SK-N-SH treated with all-trans-retinoic acid at 6 μM for 48 hours (cell line): ENCODE measurements around the gene DDX41.
A peak's percentile ranks its signal among the peaks of the same experiment; 100 is the strongest.

Experiments used
- ATAC-seq: fragments of 200-7000 bp; cut with Tn5 transposase; 3 replicates; pipeline ENCODE4 v1.9.1; 2020; ENCODE audit warnings: mild to moderate bottlenecking, moderate library complexity
- ARNTL ChIP-seq: fragments of 450-650 bp; formaldehyde crosslinking; IDR thresholded peaks from 2 replicates; pipeline ENCODE4 v1.5.0; 2020; ENCODE audit warnings: low read depth, mild to moderate bottlenecking, moderate library complexity, borderline replicate concordance
- CSDC2 ChIP-seq: fragments of 250-450 bp; sonication (Bioruptor Pico); IDR thresholded peaks from 2 replicates; pipeline ENCODE4 v1.5.0; 2020; ENCODE audit warnings: mild to moderate bottlenecking, moderate library complexity
- ESRRG ChIP-seq: fragments of 250-450 bp; sonication (Bioruptor Pico); IDR thresholded peaks from 2 replicates; pipeline ENCODE4 v1.6.1; 2021; ENCODE audit warnings: mild to moderate bottlenecking
- GLIS3 ChIP-seq: fragments of 250-450 bp; sonication (Bioruptor Pico); IDR thresholded peaks from 2 replicates; pipeline ENCODE4 v1.5.0; 2020; ENCODE audit warnings: mild to moderate bottlenecking, moderate library complexity
- ISL1 ChIP-seq: fragments of 250-450 bp; sonication (Bioruptor Pico); IDR thresholded peaks from 2 replicates; pipeline ENCODE4 v2.1.2; 2022; ENCODE audit warnings: mild to moderate bottlenecking, moderate library complexity
- OSR1 ChIP-seq: fragments of 250-450 bp; sonication (Bioruptor Pico); IDR thresholded peaks from 2 replicates; pipeline ENCODE4 v1.8.0; 2022; ENCODE audit warnings: moderate library complexity, mild to moderate bottlenecking, inconsistent platforms
- PPARA ChIP-seq: fragments of 250-450 bp; sonication (Bioruptor Pico); IDR thresholded peaks from 2 replicates; pipeline ENCODE4 v1.5.0; 2020; ENCODE audit warnings: mild to moderate bottlenecking, borderline replicate concordance
- SNAI2 ChIP-seq: fragments of 250-450 bp; sonication (Bioruptor Pico); IDR thresholded peaks from 2 replicates; pipeline ENCODE4 v1.5.0; 2020; ENCODE audit warnings: mild to moderate bottlenecking, moderate library complexity
- TCF4 ChIP-seq: fragments of 250-450 bp; sonication (Bioruptor Pico); IDR thresholded peaks from 2 replicates; pipeline ENCODE4 v1.8.0; 2021; ENCODE audit warnings: mild to moderate bottlenecking, moderate library complexity, borderline replicate concordance
- TOX ChIP-seq: fragments of 250-450 bp; sonication (Bioruptor Pico); IDR thresholded peaks from 2 replicates; pipeline ENCODE4 v1.8.0; 2021; ENCODE audit warnings: mild to moderate bottlenecking, moderate library complexity, borderline replicate concordance
- ZC3H10 ChIP-seq: fragments of 250-450 bp; sonication (Bioruptor Pico); IDR thresholded peaks from 2 replicates; pipeline ENCODE4 v1.5.1; 2021; ENCODE audit warnings: mild to moderate bottlenecking, moderate library complexity
- ZFP3 ChIP-seq: fragments of 250-450 bp; sonication (Bioruptor Pico); IDR thresholded peaks from 2 replicates; pipeline ENCODE4 v1.5.0; 2020; ENCODE audit warnings: mild to moderate bottlenecking, moderate library complexity
- ZFP30 ChIP-seq: fragments of 450-650 bp; formaldehyde crosslinking; IDR thresholded peaks from 2 replicates; pipeline ENCODE4 v1.5.0; 2022; ENCODE audit warnings: mild to moderate bottlenecking, moderate library complexity
- ZNF565 ChIP-seq: fragments of 450-650 bp; formaldehyde crosslinking; conservative IDR thresholded peaks from 2 replicates; pipeline ENCODE4 v1.5.0; 2020; ENCODE audit warnings: low read depth, mild to moderate bottlenecking, moderate library complexity
- ZNF70 ChIP-seq: fragments of 450-650 bp; formaldehyde crosslinking; IDR thresholded peaks from 2 replicates; pipeline ENCODE4 v1.5.0; 2020; ENCODE audit warnings: mild to moderate bottlenecking, moderate library complexity
- ZNF8 ChIP-seq: fragments of 450-650 bp; formaldehyde crosslinking; IDR thresholded peaks from 2 replicates; pipeline ENCODE4 v1.5.0; 2020; ENCODE audit warnings: mild to moderate bottlenecking, moderate library complexity
- TF ChIP-seq, protein P1 (sequence below): fragments of 250-450 bp; sonication (Bioruptor Pico); IDR thresholded peaks from 2 replicates; pipeline ENCODE4 v1.5.1; 2021; ENCODE audit warnings: mild to moderate bottlenecking, moderate library complexity
- TF ChIP-seq, protein P2 (sequence below): fragments of 250-450 bp; sonication (Bioruptor Pico); IDR thresholded peaks from 2 replicates; pipeline ENCODE4 v1.8.0; 2020; ENCODE audit warnings: mild to moderate bottlenecking, moderate library complexity, borderline replicate concordance
- TF ChIP-seq, protein P3 (sequence below): fragments of 250-450 bp; sonication (Bioruptor Pico); IDR thresholded peaks from 2 replicates; pipeline ENCODE4 v1.5.0; 2020; ENCODE audit warnings: mild to moderate bottlenecking, moderate library complexity
- TF ChIP-seq, protein P4 (sequence below): fragments of 250-450 bp; sonication (Bioruptor Pico); IDR thresholded peaks from 2 replicates; pipeline ENCODE4 v1.5.1; 2020; ENCODE audit warnings: low read depth, mild to moderate bottlenecking, moderate library complexity

The DDX41 gene

DNA sequence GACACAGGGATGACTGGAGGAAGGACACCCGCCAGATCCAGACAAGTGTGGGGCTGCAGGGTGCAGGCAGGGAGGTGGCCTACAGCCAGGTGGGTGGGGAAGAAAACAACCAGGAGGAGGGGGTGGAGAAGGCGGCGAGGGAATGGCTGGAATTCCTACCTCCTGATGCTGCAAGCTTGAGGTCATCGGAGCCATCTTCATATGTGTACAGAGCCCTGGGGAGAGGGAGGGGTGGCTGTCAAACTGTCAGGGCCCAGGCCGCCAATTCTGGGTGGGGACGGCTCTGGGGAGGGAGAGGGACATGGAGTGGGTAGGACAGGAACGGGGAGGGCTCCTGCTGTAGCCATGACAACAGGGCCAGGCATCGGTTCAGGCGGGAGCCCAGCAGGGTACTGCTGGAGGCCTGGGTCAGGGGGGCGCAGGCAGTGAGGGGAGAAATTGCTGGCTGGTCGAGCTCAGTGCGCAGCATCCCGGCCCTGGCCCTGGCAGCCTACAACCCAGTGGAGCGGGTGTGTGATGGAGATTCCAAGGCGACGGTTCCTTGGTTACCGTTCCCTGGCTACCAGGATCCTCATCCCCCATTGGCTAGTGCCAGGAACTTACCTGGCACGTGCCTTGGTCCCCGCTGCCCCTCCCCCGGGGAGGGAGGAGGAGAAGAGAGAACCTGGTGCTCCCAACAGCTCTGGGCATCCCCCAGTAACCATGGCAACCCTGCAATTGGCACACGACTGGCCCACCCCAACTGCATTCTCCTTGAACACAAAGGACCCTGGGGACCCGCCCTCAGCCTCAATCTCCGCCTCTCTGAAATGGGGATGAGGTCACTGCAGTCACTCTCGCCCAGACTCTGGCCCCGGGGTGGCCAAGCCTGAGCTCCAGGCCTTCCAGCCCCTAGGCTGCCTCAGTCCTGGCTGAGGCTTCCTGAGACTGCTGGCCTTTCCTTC lies 47.8 kb downstream of the DDX41 start:
- no peak for TF ChIP-seq ZNF565 (CRISPR knock-in tag)
- no peak for TF ChIP-seq PPARA (CRISPR knock-in tag)
- TF ChIP-seq, protein P1, sequence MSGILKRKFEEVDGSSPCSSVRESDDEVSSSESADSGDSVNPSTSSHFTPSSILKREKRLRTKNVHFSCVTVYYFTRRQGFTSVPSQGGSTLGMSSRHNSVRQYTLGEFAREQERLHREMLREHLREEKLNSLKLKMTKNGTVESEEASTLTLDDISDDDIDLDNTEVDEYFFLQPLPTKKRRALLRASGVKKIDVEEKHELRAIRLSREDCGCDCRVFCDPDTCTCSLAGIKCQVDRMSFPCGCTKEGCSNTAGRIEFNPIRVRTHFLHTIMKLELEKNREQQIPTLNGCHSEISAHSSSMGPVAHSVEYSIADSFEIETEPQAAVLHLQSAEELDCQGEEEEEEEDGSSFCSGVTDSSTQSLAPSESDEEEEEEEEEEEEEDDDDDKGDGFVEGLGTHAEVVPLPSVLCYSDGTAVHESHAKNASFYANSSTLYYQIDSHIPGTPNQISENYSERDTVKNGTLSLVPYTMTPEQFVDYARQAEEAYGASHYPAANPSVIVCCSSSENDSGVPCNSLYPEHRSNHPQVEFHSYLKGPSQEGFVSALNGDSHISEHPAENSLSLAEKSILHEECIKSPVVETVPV (CRISPR knock-in tag), result no peak
- TF ChIP-seq ZNF8 (CRISPR knock-in tag), result no peak
- no peak for TF ChIP-seq GLIS3
- TF ChIP-seq, protein P2, sequence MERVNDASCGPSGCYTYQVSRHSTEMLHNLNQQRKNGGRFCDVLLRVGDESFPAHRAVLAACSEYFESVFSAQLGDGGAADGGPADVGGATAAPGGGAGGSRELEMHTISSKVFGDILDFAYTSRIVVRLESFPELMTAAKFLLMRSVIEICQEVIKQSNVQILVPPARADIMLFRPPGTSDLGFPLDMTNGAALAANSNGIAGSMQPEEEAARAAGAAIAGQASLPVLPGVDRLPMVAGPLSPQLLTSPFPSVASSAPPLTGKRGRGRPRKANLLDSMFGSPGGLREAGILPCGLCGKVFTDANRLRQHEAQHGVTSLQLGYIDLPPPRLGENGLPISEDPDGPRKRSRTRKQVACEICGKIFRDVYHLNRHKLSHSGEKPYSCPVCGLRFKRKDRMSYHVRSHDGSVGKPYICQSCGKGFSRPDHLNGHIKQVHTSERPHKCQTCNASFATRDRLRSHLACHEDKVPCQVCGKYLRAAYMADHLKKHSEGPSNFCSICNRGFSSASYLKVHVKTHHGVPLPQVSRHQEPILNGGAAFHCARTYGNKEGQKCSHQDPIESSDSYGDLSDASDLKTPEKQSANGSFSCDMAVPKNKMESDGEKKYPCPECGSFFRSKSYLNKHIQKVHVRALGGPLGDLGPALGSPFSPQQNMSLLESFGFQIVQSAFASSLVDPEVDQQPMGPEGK (CRISPR knock-in tag), result no peak
- TF ChIP-seq ZC3H10 (CRISPR knock-in tag), result no peak
- TF ChIP-seq, protein P3, sequence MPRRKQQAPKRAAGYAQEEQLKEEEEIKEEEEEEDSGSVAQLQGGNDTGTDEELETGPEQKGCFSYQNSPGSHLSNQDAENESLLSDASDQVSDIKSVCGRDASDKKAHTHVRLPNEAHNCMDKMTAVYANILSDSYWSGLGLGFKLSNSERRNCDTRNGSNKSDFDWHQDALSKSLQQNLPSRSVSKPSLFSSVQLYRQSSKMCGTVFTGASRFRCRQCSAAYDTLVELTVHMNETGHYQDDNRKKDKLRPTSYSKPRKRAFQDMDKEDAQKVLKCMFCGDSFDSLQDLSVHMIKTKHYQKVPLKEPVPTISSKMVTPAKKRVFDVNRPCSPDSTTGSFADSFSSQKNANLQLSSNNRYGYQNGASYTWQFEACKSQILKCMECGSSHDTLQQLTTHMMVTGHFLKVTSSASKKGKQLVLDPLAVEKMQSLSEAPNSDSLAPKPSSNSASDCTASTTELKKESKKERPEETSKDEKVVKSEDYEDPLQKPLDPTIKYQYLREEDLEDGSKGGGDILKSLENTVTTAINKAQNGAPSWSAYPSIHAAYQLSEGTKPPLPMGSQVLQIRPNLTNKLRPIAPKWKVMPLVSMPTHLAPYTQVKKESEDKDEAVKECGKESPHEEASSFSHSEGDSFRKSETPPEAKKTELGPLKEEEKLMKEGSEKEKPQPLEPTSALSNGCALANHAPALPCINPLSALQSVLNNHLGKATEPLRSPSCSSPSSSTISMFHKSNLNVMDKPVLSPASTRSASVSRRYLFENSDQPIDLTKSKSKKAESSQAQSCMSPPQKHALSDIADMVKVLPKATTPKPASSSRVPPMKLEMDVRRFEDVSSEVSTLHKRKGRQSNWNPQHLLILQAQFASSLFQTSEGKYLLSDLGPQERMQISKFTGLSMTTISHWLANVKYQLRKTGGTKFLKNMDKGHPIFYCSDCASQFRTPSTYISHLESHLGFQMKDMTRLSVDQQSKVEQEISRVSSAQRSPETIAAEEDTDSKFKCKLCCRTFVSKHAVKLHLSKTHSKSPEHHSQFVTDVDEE (CRISPR knock-in tag), result no peak
- no peak for TF ChIP-seq ZFP3 (CRISPR knock-in tag)
- no peak for TF ChIP-seq ESRRG
- TF ChIP-seq TCF4, result no peak
- no peak for TF ChIP-seq ISL1
- no peak for TF ChIP-seq ARNTL (CRISPR knock-in tag)
- no peak for TF ChIP-seq CSDC2 (CRISPR knock-in tag)
- TF ChIP-seq, protein P4, sequence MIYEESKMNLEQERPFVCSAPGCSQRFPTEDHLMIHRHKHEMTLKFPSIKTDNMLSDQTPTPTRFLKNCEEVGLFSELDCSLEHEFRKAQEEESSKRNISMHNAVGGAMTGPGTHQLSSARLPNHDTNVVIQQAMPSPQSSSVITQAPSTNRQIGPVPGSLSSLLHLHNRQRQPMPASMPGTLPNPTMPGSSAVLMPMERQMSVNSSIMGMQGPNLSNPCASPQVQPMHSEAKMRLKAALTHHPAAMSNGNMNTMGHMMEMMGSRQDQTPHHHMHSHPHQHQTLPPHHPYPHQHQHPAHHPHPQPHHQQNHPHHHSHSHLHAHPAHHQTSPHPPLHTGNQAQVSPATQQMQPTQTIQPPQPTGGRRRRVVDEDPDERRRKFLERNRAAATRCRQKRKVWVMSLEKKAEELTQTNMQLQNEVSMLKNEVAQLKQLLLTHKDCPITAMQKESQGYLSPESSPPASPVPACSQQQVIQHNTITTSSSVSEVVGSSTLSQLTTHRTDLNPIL (CRISPR knock-in tag), result no peak
- peak; percentile 3; the same call in 1 of the 3 replicates for ATAC-seq

DNA sequence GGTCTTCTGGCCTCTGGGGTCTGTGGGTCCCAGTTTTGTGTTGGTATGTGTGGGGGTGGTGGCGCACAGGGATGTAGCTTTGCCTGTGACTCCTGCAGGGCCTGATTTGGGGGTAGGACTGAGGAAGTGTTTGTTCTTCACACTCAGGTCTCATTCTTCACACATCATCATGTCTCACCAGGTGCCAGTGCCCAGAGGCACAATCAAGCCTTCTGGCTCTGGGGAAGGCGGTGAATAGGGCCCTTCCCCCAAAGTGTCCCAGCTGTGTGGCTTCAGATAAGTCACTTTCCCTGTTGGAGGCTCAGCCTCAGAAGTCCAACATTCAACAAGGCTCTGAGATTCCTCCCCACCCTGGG lies 48.5 kb downstream of the DDX41 start:
- TF ChIP-seq OSR1 (CRISPR knock-in tag), result no peak
- TF ChIP-seq ZFP3 (CRISPR knock-in tag), result no peak
- TF ChIP-seq PPARA (CRISPR knock-in tag), result no peak
- TF ChIP-seq ESRRG, result no peak
- no peak for TF ChIP-seq GLIS3
- TF ChIP-seq, protein P2 (CRISPR knock-in tag), result no peak
- no peak for TF ChIP-seq SNAI2
- no peak for TF ChIP-seq CSDC2 (CRISPR knock-in tag)
- TF ChIP-seq ZFP30 (CRISPR knock-in tag), result no peak
- TF ChIP-seq ISL1, result no peak
- TF ChIP-seq, protein P4 (CRISPR knock-in tag), result no peak
- no peak for TF ChIP-seq ZNF70
- no peak for TF ChIP-seq TOX
- no peak for ATAC-seq
